ENCODE data around the gene SIPA1L3. TPM values are rescaled to one million over a fixed set of nuclear protein-coding genes. Genes with fewer than 3 reads are reported as not detected.
A peak's percentile ranks its signal among the peaks of the same experiment; 100 is the strongest.
"Not testable (repeated sequence)": the region's sequence is repeated elsewhere in the genome, so short reads cannot be mapped to it uniquely, and the experiment has no call there.

The SIPA1L3 gene
- total RNA-seq, 1 donor from 2014 or later: 77.2 TPM

DNA sequence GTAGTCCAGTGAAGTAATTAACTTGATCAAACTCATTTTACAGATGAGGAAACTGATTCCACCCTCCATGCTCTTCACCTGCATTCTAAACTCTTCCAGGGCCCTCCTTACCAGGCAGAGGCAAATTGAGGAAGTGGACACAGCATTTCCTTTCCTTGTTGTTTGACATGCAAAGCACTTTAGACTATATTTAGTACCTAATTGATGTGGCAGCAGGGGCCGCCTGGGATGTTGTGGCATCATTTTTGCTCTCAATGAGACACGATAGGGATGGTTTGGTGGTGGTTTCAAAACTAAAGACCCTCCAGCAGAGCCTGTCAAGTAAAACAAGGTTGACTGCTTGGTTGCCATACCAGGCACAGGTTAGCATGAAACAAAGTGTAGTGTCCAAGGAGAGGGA is 7.9 kb downstream of the SIPA1L3 start:
- no peak for DNase-seq (ENCODE audit: low read depth)

DNA sequence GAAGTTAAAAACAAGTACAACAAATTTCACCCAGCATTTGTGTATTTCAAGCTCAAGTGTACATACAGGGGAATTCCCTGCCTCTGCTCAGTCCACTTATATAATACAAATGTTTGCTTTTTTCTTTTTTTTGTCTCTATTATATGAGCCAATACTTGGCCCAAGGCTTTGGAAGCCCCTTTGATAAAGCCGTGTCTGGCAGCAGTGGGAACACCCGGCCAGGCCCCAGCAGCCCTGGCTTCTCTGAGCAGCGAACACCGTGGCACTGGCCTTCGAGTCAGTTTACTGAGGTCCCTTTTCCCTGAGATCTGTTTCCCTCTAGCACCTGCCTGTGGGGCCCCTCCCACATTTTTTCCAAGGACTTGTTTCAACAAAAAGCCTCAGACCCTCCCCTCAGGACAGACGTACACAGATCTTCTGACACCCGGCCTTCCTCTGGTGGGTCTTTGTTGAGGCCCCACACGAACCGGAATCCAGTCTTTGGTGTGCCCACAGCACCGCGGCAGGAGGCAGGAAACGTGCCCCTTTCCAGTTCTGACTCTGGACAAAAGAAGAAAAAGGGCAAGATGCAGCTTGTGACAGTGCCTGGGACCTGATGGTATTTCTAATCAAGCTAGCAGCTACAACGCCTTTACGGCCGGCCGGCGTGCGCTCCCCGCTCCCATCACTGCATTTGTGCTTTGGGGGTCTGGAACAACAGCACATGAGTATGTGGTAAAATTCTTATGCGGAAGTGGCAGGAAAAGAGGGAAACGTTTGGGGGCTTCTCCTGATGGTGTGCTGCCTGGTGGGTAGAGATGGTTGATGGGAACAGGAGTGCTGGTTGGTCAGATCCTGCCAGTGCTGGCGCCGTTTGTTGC is 13.8 kb downstream of the SIPA1L3 start:
- DNase-seq (ENCODE audit: low read depth): no peak

DNA sequence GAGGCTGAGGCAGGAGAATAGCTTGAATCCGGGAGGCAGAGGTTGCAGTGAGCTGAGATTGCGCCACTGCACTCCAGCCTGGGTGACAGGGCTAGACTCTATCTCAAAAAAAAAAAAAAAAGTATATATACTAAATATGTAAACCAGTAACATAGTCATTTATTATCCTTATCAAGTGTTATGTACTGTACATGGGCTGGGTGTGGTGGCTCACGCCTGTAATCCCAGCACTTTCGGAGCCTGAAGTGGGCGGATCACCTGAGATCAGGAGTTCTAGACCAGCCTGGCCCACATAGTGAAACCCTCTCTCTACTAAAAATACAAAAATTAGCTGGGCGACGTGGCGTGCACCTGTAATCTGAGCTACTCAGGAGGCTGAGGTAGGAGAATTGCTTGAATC is 17.6 kb downstream of the SIPA1L3 start:
- not testable (repeated sequence) for DNase-seq (ENCODE audit: low read depth)

DNA sequence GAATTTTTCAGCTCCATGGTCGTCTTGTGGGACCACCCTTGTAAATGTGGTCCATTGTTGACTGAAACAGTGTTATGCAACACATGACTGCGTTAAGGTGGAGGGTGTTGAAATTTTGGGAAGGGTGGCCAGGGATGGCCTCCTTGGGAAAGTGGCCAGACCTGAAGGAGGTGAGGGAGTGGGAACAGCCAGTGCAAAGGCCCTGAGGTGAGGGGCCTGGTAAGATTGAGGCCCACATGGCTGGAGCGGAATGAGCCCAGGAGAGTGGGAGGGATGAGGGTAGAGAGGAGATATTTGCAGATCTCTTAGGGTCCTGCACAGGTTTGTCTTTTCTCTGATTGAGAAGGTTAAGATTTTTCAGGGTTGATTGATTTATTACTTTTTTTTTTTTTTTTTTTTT is 18.2 kb downstream of the SIPA1L3 start:
- DNase-seq (ENCODE audit: low read depth): no peak

DNA sequence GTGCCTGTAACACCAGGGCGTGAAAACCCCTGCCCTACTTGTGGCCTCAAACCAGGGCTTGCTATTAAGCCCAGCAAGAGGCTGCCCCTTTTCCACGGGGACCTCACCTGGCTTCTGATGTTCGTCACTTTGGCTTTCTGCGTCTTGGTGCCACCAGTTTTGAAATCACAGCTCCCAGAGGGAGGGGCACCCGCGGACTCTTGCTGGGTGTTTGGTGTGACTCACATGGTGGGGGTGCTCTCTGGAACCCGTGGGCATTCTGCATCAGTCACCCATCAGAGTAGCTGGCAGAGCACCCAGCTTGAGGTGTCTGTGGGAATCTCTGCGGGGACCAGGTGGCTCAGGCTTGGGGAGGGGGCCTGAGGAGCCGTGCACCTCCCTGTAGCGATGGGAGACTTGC is 19.2 kb downstream of the SIPA1L3 start:
- no peak for DNase-seq (ENCODE audit: low read depth)

DNA sequence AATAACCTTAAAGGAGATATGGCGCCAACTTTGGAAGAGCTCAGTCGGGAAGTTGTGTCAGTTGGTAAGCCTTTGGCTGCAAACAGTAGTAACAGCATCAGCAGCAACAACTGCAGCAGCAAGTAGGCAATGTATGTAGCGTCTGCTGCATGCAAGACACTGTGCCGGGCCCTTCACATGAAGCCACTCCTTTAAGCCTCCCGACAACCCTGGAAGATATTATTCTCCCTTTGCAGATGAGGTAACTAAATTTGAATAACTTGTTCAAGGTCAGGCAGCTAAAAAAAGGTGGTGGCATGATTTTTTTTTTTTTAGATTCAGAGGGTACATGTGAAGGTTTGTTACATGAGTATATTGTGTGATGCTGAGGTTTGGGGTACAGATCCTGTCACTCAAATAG is 19.7 kb downstream of the SIPA1L3 start:
- no peak for DNase-seq (ENCODE audit: low read depth)

DNA sequence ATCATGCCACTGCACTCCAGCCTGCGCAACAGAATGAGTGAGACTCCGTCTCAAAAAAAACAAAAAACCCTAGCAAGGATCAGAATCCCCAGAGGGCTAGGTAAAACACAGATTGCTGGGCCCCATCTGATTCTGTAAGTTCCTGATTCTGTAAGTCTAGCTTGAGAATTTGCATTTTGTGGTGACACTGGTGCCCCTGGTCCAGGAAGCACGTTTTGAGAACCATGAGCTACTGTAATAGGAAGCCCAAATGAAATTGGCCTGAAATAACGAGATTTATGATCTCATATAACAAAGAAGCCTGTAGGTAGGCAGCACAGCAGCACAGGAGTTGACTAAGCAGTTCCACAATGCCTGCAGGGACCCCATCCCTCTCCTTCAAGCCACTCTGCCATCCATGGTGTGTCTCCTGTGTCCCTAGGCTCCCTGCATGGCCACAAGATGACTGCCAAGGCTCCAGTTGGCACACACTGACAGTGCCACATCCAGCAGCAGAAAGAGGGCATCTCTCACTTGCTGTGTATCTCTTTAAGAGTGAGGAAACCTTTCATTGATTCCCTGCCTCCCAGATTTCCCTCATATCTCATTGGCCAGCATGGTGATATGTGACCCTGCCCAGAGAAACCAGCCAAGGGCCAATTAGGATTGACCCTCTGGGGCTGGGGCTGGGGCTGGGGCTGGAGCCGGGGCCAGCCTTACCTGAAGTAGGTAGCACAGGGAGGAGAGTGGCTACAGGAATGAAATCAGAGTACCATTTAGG is 21.7 kb downstream of the SIPA1L3 start:
- DNase-seq (ENCODE audit: low read depth): no peak

DNA sequence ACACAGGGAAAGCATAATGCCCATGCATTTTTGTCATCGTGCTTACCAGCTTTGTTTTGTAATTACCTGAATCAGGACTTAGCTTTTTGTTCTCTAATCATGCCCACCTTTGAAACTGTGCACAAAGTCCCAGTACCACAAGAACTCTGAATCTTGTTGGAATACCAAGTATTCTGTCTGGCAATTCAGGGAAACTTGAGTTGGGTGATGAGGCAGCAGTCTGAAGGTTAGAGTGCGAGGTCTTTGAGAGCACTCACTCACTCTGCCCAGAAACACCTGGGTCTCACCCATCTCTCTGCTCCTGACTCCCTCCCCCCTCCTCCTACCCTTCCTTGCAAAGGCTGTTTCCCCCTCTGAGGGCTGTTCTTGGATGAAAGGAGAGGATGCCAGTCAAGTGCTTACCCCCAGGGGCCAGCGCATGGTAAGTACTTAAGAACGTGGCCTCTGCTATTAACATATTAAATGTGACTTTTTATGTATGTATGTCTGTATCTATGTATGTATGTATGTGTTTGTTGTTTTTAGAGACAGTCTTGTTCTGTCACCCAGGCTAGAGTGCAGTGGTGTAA is 22.4 kb downstream of the SIPA1L3 start:
- no peak for DNase-seq (ENCODE audit: low read depth)

DNA sequence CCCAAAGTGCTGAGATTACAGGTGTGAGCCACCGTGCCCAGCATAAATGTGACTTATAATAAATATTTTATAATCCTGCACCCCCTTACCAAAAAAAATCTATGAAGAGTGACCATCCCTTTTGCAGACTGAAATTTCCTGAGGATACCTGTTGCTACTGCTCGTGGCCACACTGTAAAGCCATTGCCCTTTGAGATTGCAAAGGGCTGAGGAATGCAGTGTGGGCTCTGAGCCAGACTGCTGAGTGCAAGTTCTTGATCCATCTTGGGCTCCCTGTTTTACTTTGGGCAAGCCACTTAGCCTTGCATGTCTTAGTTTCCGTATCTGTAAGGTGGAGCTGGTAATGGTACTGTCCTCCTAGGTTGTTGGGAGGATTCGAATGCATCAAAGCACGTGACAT is 23.4 kb downstream of the SIPA1L3 start:
- peak; percentile 75 for DNase-seq (ENCODE audit: low read depth)

DNA sequence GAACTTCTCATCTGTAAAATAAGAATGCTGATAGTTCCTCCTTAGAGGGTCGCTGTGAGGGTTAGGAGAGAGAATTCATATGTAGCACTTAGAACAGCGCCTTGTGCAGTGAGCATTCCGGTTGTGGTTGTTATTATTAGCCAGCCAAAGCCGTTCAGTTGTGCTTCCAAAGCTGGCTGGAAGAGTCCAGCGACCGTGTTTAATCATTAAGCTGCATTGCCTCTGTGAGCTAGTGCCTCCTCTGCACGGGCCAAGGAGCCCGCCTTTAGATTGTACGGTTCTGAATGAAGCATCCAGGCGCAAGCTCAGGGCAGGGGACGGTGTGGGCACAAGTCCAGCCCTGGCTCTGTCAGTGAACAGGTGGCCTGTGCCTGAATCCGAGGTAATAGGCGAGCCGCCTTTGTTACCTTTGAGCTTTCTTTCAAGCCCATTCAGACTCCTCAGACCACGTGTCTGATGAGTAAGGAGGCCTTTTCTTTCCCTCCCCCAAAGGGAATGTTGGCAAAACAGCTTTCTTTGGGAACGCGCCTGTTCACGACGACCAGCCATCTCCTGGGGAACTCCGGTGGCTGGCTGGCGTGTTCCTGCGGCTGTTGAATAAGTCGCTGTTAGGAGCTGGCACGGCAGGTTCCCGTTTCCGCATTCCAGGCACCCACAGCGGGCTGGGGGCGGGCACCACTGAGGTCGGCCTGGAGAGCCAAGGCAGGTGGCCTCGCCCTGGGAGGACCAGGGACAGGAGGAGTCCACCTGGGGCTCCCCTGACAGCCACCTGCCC is 25.1 kb downstream of the SIPA1L3 start:
- DNase-seq (ENCODE audit: low read depth): peak; percentile 97

DNA sequence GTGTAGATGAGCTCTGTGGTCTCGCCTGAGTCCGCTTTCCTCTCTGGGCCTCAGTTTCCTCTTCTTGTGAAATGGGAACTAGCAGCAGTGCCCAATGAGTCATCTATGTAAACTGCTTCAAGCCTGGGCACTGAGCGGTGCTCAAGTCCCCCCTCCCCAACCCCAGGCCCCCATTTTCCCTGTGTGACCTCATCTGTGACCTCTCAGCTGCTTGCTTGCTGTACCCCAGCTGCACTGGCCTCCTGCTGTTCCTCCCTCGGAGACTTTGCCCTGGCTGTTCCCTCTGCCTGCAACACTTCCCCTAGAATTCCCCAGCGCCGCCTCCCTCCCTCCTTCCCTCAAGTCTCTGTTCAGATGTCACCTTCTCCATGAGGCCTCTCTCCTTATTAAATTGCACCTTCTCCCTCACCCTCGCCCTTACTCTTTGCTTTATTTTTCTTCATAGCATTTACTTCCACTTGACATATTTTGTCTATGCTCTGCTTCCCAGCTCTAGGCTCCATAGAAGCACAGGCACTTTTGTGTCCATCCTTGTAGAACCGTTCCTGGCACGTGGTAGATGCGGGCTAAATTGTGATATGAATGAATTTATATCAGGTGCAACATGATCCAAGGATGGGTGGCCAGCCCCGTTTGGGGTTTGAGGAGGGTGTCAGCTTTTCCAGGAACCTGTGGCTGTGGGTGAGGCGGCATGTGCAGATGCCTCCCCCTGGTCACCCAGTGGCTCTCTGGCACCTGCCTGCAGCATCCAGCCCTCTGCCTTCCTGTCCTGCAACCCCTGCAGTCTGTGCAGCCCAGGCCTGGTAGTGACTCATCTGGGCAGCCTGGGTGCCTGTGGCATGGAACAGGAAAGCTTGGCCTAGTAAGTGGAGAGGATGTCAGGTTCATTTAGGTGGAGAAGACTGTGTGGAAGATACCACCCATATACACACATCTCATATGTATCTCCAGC is 26.3 kb downstream of the SIPA1L3 start:
- DNase-seq (ENCODE audit: low read depth): peak; percentile 76

DNA sequence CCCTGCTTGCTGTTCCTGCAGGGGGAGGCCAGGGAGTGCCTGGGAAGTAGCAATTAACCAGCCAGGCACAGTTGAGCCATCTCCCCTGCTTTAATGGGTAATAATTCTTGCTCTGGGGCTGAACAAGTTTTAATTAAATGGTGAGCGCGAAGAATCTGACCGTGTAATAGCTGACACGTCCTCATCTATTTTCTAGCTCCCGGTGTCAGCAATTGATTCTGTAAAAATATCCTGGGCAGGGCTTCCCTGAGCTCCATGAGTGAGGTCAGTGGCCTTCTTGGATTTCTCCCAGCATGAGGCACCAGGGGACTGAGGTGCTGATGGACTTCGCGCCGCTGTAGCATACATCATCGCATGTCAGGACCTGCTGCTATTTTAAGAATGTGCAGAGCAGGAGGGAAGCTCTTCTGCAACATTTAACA is 26.9 kb downstream of the SIPA1L3 start:
- peak; percentile 77 for DNase-seq (ENCODE audit: low read depth)

DNA sequence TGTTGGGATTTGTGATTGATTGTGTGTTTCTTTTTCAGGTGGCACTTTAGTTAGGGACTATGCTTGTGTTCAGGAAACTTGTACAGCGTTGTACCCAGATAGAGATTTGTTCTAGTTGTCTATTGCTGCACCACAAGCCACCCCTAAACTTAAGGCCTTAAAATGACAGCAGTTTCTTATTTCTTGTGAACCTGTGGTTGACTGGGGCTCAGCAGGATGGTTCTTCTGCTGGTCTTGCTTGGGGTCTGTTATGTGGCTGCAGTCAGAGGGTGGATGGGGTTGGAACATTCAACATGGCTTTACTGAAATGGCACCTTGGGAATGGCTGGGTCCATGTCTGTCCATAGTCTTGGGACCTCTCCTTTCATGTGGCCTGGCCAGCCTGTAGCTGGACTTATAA is 28.3 kb downstream of the SIPA1L3 start:
- DNase-seq (ENCODE audit: low read depth): no peak

DNA sequence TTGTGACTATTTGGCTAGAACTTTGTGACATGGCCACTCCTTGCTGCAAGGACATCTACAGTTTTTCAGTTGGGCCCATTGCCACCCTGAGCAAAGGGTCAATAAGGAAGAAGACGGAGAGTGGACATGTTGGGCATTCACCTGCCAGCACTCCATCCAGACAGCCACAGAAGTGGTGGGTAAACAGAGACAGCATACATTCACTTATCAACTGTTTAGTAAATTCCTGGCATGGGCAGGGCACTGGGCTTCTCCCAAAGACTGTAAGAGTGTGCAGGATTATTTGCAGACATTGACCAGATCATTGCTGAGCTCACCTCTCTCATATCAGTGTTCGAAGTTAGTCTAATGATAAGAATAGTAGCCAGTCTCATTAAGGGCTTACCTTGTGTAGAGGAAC is 29.2 kb downstream of the SIPA1L3 start:
- no peak for DNase-seq (ENCODE audit: low read depth)

DNA sequence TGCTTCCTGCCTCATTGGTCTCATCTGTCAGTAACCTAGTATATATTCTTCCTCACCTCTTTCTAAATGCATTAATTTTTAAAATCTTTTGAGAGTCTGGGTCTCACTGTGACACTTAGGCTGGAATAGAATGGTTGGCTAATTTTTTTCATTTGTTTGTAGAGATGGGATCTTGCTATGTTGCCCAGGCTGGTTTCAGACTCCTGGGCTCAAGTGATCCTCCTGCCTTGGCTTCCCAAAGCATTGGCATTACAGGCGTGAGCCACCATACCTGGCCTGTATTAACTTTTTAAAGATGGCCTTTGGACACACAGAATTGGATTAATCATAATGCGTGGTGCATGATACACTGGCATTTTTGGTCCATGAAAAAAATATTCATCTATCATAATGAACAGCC is 29.9 kb downstream of the SIPA1L3 start:
- no peak for DNase-seq (ENCODE audit: low read depth)

DNA sequence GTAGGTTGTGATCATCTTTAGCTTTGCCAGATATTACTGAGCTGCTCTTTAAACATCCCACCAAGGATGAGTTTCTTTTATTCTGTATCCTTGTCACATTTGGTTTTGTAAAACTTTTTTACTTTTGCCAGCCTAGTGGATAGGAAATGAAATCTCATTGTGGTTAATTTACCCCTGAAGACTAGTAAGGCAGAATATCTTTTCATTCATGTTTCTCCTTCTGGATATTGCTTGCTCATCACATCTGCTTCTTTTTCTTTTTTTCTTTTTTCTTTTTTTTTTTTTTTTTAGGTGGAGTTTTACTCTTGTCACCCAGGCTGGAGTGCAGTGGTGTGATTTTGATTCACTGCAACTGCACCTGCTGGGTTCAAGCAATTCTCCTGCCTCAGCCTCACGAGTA is 31.3 kb downstream of the SIPA1L3 start:
- no peak for DNase-seq (ENCODE audit: low read depth)

DNA sequence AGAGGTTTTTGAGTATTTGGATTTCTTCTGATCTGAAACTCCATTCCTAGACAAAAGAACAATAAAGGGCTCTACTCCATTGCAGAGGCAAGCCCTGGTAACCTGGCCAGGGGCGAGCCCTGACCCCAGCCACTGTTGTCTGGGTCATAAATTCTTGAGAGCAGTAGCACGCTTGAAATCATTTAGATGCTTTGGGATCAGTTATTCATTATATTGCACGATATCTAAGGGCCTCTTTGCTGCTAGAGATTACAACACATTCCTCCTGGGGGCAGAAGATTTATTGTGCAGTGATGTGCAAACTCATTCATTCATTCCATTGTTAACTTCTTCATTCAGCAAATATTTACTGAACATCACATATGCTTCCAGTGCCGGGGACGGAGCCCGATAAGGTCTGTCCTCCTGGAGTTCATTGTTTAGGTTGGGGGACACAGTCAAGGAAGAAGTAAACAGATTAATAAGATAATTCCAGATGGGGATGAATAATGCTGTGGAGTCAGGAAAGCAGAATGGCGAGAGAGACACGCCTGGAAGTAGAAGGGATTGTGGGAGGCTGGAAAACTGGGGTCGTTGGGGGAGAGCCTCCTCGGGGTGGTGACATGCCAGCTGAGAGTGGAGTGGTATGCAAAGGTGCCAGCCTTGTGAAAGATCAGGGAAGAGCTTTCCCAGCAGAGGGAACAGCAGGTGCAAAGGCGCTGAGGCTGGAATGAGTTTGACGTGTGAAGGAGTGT is 34.9 kb downstream of the SIPA1L3 start:
- peak; percentile 83 for DNase-seq (ENCODE audit: low read depth)

DNA sequence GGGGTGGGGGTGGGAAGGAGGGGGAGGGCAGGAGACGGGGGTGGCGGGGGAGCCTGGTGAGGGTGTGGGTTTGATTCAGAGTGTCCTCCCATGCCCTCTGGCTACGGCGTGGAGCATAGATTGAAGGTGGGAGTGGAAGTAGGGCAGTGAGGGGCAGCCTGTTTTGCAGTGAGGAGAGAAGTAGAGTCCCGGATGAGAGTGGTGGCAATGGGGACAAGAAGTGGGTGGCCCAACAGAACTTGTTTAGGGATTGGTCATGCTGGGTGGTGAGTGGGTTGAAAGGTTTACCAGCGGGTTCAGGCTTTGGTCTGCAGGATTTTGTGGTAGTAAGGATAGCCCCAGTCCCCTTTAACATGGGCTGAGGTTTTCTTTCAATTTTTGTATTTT is 35.5 kb downstream of the SIPA1L3 start:
- no peak for DNase-seq (ENCODE audit: low read depth)

DNA sequence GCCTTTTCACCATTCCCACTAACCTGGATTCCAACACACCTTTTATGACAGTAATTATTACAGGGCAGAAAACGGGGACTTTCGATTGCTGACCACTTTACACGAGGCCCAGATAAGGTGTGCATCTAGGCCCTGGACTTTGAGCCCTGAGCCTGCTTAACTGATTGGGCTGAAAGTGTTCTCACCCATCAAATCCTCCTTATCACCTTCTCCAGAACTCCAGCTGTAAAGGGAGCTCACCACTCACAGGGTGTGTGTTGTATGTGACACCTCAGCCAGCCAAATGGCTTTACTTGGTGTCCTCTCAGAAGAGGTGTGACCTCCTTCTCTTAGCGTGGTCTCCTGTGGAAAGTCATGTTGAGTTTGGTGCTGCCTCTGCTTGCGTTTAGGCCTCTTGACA is 36.5 kb downstream of the SIPA1L3 start:
- DNase-seq (ENCODE audit: low read depth): no peak

DNA sequence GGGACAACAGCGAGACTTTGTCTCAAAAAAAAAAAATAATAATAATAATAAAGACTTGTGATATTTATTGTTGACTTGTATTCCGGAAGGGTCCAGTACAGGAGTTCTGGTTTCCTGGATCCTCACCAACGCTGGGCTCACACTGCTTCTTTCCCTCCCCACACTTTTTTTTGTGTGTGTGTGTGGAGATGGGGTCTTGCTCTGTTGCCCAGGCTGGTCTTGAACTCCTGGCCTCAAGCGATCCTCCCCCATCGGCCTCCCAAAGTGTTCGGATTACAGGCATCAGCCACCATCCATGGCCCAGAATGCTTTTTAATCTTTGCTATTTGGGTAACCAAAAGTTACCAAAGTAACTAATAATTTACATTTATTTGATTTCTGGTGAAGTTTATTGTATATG is 39.1 kb downstream of the SIPA1L3 start:
- DNase-seq (ENCODE audit: low read depth): no peak
